IMR-90 (cell line): ENCODE data around the gene PTPRC.

Experiments
- BHLHE40 ChIP-seq: fragments of 150-350 bp; IDR thresholded peaks from 2 replicates; pipeline ENCODE4 v1.6.1; 2016; ENCODE audit warnings: mild to moderate bottlenecking, low read depth, low read length
- CHD1 ChIP-seq: IDR thresholded peaks from 2 replicates; pipeline ENCODE4 v1.6.1; 2012; ENCODE audit warnings: low read depth, low read length, improper control_type of control experiment
- MAZ ChIP-seq: IDR thresholded peaks from 2 replicates; pipeline ENCODE4 v1.6.1; 2012; ENCODE audit warnings: low read depth, mild to moderate bottlenecking, low read length, improper control_type of control experiment, moderate library complexity, borderline replicate concordance
- MXI1 ChIP-seq: IDR thresholded peaks from 2 replicates; pipeline ENCODE4 v1.6.1; 2012; ENCODE audit warnings: low read depth, mild to moderate bottlenecking, low read length, moderate library complexity, borderline replicate concordance
- POLR2A ChIP-seq: IDR thresholded peaks from 2 replicates; pipeline ENCODE4 v1.6.1; 2012; ENCODE audit warnings: mild to moderate bottlenecking, low read depth, low read length
- RAD21 ChIP-seq: IDR thresholded peaks from 2 replicates; pipeline ENCODE4 v1.6.1; 2012; ENCODE audit warnings: low read length, improper control_type of control experiment
- RCOR1 ChIP-seq: IDR thresholded peaks from 2 replicates; pipeline ENCODE4 v1.6.1; 2012; ENCODE audit warnings: mild to moderate bottlenecking, low read length, improper control_type of control experiment; ENCODE audit not compliant: insufficient replicate concordance
- RFX5 ChIP-seq: IDR thresholded peaks from 2 replicates; pipeline ENCODE4 v1.8.0; 2012; ENCODE audit warnings: low read depth, mild to moderate bottlenecking, low read length, moderate library complexity
- SMC3 ChIP-seq: fragments of 150-350 bp; IDR thresholded peaks from 2 replicates; pipeline ENCODE4 v1.6.1; 2016; ENCODE audit warnings: low read depth, mild to moderate bottlenecking, antibody characterized with exemption, low read length, moderate library complexity
- TF ChIP-seq, protein P1 (sequence below): conservative IDR thresholded peaks from 2 replicates; pipeline ENCODE4 v1.5.1; 2012; ENCODE audit warnings: mild to moderate bottlenecking, low read depth, low read length, improper control_type of control experiment
- TF ChIP-seq, protein P2 (sequence below): fragments of 150-350 bp; IDR thresholded peaks from 2 replicates; pipeline ENCODE4 v1.6.1; 2016; ENCODE audit warnings: low read depth, mild to moderate bottlenecking, low read length, moderate library complexity, borderline replicate concordance

DNA sequence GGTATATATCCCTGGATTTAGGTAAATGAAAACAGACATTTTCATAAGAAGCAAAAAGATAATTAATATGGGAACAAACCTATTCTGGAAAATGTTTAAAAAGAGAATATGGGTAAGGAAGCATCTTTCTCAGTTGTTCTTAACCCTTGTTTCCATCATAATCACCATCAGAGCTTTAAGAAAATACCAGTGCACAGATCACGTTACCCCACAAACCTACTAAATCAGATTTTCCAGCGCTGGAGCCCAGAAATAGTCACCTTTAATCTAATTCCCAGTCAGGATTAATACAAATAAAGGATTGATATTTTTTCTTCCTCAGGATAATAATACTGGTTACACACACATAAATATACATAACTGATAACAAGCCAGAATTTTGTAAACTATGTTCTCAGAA is 44.6 kb downstream of the PTPRC start:
- TF ChIP-seq CHD1 (no peak), RCOR1 (no peak), BHLHE40 (no peak), POLR2A (no peak), MAZ (no peak), RAD21 (no peak), RFX5 (no peak), SMC3 (no peak), MXI1 (no peak)
- TF ChIP-seq, protein P1, sequence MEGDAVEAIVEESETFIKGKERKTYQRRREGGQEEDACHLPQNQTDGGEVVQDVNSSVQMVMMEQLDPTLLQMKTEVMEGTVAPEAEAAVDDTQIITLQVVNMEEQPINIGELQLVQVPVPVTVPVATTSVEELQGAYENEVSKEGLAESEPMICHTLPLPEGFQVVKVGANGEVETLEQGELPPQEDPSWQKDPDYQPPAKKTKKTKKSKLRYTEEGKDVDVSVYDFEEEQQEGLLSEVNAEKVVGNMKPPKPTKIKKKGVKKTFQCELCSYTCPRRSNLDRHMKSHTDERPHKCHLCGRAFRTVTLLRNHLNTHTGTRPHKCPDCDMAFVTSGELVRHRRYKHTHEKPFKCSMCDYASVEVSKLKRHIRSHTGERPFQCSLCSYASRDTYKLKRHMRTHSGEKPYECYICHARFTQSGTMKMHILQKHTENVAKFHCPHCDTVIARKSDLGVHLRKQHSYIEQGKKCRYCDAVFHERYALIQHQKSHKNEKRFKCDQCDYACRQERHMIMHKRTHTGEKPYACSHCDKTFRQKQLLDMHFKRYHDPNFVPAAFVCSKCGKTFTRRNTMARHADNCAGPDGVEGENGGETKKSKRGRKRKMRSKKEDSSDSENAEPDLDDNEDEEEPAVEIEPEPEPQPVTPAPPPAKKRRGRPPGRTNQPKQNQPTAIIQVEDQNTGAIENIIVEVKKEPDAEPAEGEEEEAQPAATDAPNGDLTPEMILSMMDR = no peak
- TF ChIP-seq, protein P2, sequence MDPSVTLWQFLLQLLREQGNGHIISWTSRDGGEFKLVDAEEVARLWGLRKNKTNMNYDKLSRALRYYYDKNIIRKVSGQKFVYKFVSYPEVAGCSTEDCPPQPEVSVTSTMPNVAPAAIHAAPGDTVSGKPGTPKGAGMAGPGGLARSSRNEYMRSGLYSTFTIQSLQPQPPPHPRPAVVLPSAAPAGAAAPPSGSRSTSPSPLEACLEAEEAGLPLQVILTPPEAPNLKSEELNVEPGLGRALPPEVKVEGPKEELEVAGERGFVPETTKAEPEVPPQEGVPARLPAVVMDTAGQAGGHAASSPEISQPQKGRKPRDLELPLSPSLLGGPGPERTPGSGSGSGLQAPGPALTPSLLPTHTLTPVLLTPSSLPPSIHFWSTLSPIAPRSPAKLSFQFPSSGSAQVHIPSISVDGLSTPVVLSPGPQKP = no peak
